Upper lobe of left lung (tissue), 6 donors: ENCODE measurements around the gene RGR. TPM values are rescaled to one million over a fixed set of nuclear protein-coding genes. Genes with fewer than 3 reads are reported as not detected.

Experiments
- ATAC-seq, 2 donors: fragments of 200-7000 bp; cut with Tn5 transposase; one replicate each; pipeline ENCODE4 v1.9.1; 2022; ENCODE audit warnings: mild to moderate bottlenecking in 2 of 2, moderate library complexity in 2 of 2; ENCODE audit not compliant: low FRiP score in 2 of 2
- DNase-seq, 2 donors: peaks; one replicate each; pipeline ENCODE4 v3.0.0-alpha.2; 2019 to 2020
- H3K27ac ChIP-seq, 4 donors: fragments of 200-600 bp; sonication (generic); one replicate each; pipeline ENCODE4 v1.5.1; 2016 to 2019
- H3K27me3 ChIP-seq, 4 donors: fragments of 200-600 bp; sonication (generic); one replicate each; pipeline ENCODE4 v1.5.1; 2017 to 2019
- H3K36me3 ChIP-seq, 4 donors: fragments of 200-600 bp; sonication (generic); one replicate each; pipeline ENCODE4 v1.5.1; 2016 to 2019
- H3K4me1 ChIP-seq, 4 donors: fragments of 200-600 bp; sonication (generic); one replicate each; pipeline ENCODE4 v1.5.1; 2018 to 2019
- H3K4me3 ChIP-seq, 4 donors: fragments of 200-600 bp; sonication (generic); one replicate each; pipeline ENCODE4 v1.5.1; 2017 to 2019; ENCODE audit warnings: mild to moderate bottlenecking in 2 of 4, moderate library complexity in 1 of 4
- H3K9me3 ChIP-seq, 4 donors: fragments of 200-600 bp; sonication (generic); one replicate each; pipeline ENCODE4 v1.5.1; 2018 to 2019
- CTCF ChIP-seq, 6 experiments: fragments of 450-650 bp in 4 of 6; fragments of 200-600 bp in 2 of 6; sonication (generic) in 2 of 6; IDR thresholded peaks; one replicate each; pipeline ENCODE4 v1.5.1; 2016 to 2019; ENCODE audit warnings: antibody characterized with exemption in 6 of 6
- EP300 ChIP-seq, 4 donors: sonication (generic); formaldehyde crosslinking; IDR thresholded peaks; one replicate each; pipeline ENCODE4 v1.5.1; 2017; ENCODE audit warnings: antibody characterized with exemption in 4 of 4, control low read depth in 2 of 4
- POLR2A ChIP-seq, 4 donors: fragments of 450-650 bp; IDR thresholded peaks; one replicate each; pipeline ENCODE4 v1.5.1; 2016 to 2017; ENCODE audit warnings: antibody characterized with exemption in 4 of 4, mild to moderate bottlenecking in 2 of 4
- POLR2AphosphoS5 ChIP-seq, 2 donors: sonication (generic); formaldehyde crosslinking; IDR thresholded peaks; one replicate each; pipeline ENCODE4 v1.5.1; 2017; ENCODE audit warnings: antibody characterized with exemption in 2 of 2
- WGBS, 2 donors: methylation state at CpG; one replicate each; pipeline ENCODE4 v1.1.5; 2017 to 2018; 5-methylcytosine and 5-hydroxymethylcytosine counted together
- total RNA-seq, 6 donors: library from RNA; depleted of rRNA in 4 of 6; stranded (reverse); fragments of >200 nt in 4 of 6; gene quantifications; one replicate each; pipeline versions ENCODE4 v1.1.0 to v1.2.1, GENCODE V29; 2016 to 2021
- donor health status: DM: no; HTN: no; CAD: no; lungs with moderate emphysema.
- donor health status: DM: no; HTN: yes; CAD: no; lungs with severe emphysema.

RGR gene
- total RNA-seq, 6 donors from 2014 or later = 0.49 to 14.7 (median 0.91) TPM; not detected in 3

DNA sequence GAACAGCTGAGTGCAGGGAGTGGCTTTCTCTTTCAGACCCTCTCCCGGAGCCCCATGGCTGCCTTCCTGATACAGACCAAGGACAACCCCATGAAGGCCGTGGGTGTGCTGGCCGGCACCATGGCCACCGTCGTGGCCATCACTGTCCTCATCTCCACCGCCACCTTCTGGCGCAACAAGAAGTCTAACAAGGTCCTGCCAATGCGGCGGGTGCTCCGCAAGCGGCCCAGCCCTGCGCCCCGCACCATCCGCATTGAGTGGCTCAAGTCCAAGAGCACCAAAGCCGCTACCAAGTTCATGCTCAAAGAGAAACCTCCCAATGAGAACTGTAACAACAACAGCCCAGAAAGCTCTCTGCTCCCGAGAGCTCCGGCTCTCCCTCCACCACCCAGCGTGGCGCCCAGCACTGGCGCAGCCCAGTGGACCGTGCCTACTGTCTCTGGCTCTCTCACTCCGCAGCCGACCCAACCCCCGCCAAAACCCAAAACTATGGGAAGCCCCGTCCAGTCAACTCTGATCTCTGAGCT is 30.7 kb upstream of the RGR start:
- DNase-seq (peak in 1 of 2 donors; percentile 77), ATAC-seq (no peak)
- Histone ChIP-seq H3K4me1 (no peaks in the 10 kb centered on the region), H3K27me3 (no peaks in the 10 kb centered on the region), H3K27ac (no peak overlapping the region), H3K4me3 (no peak overlapping the region), H3K36me3 (no peaks in the 10 kb centered on the region), H3K9me3 (no peaks in the 10 kb centered on the region)
- WGBS, 2 donors = 59 to 75% methylated on average over 12 to 25 of the region's 25 CpGs
- no peak for TF ChIP-seq POLR2AphosphoS5 (IDR thresholded peaks at IDR 0.05)
- no peak for TF ChIP-seq POLR2A (IDR thresholded peaks at IDR 0.05)
- no peak for TF ChIP-seq CTCF (IDR thresholded peaks at IDR 0.05)
- no peak for TF ChIP-seq EP300 (IDR thresholded peaks at IDR 0.05)

DNA sequence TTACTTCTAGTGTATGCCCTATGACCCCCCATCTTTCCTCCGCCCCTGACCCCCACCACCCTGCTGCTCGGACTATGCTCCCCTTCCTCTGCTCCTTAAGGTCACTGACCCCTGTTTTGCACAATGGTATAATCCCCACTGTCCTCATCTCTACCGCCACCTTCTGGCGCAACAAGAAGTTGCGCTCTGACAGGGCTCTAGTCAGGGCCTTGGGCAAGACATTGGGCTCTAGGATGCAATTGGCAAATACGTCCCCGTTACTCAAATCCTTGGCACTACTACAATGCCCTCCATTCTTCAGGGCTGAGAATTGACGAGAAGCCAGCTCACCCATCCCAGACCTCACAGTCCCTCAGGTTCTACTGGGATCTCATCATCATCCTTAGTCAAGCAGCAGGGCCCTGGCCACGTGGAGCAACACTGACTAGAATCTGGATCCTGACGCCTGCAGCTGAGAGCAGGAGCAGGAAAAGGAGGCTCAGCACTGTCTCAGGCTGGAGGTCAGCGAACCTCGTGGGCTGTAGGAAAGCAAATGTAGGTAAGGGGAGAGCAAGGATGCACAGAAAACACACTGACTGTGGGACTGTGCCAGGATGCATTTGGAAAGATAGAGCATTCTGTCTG is 30.1 kb upstream of the RGR start:
- WGBS, 2 donors = 47 to 64% methylated on average over 12 of the region's 12 CpGs
- Histone ChIP-seq H3K36me3 (no peaks in the 10 kb centered on the region), H3K9me3 (no peaks in the 10 kb centered on the region), H3K27me3 (no peaks in the 10 kb centered on the region), H3K4me1 (no peaks in the 10 kb centered on the region), H3K4me3 (no peak overlapping the region), H3K27ac (no peak overlapping the region)
- no peak for TF ChIP-seq POLR2A (IDR thresholded peaks at IDR 0.05)
- TF ChIP-seq CTCF (IDR thresholded peaks at IDR 0.05) = peak in 2 of 6 experiments; percentile 18 to 34
- no peak for ATAC-seq
- DNase-seq = no peak

GRCh38 chr10:84216834-84217233 is 28.0 kb upstream of the RGR start:
- DNase-seq (no peak), ATAC-seq (no peak)
- Histone ChIP-seq H3K36me3 (no peaks in the 10 kb centered on the region), H3K4me1 (no peaks in the 10 kb centered on the region), H3K27ac (no peak overlapping the region), H3K4me3 (no peak overlapping the region), H3K27me3 (no peaks in the 10 kb centered on the region), H3K9me3 (no peaks in the 10 kb centered on the region)
- TF ChIP-seq POLR2AphosphoS5 (IDR thresholded peaks at IDR 0.05) = no peak
- TF ChIP-seq POLR2A (IDR thresholded peaks at IDR 0.05) = no peak
- no peak for TF ChIP-seq CTCF (IDR thresholded peaks at IDR 0.05)
- TF ChIP-seq EP300 (IDR thresholded peaks at IDR 0.05) = no peak
- WGBS, 2 donors = 87 to 95% methylated on average over 6 to 9 of the region's 9 CpGs

DNA sequence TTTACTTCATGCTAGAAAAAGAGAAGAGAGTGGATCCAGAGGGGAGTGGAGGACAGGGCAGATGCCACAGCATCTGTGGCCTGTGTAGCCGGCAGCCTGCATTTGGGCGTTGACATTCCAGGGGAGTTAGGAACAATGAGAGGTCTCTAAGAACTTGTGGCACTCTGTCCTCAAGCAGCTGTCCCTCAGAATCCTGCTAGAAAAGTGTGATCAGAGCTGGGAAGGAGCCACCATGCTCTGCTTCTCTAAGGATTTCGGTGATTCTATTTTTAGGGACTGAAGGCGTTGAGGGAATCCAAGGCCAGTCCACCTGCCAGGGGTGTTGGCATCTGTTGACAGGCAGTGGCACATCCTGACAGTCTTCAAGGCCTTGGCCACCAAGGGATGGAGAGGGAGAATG is 27.1 kb upstream of the RGR start:
- WGBS, 2 donors = 87 to 90% methylated on average over 4 of the region's 4 CpGs
- Histone ChIP-seq H3K9me3 (no peaks in the 10 kb centered on the region), H3K27me3 (no peaks in the 10 kb centered on the region), H3K27ac (no peak overlapping the region), H3K4me1 (no peaks in the 10 kb centered on the region), H3K4me3 (no peak overlapping the region), H3K36me3 (no peaks in the 10 kb centered on the region)
- no peak for ATAC-seq
- DNase-seq = no peak
- TF ChIP-seq POLR2A (IDR thresholded peaks at IDR 0.05) = no peak
- no peak for TF ChIP-seq CTCF (IDR thresholded peaks at IDR 0.05)
- TF ChIP-seq EP300 (IDR thresholded peaks at IDR 0.05) = no peak
- TF ChIP-seq POLR2AphosphoS5 (IDR thresholded peaks at IDR 0.05) = no peak

DNA sequence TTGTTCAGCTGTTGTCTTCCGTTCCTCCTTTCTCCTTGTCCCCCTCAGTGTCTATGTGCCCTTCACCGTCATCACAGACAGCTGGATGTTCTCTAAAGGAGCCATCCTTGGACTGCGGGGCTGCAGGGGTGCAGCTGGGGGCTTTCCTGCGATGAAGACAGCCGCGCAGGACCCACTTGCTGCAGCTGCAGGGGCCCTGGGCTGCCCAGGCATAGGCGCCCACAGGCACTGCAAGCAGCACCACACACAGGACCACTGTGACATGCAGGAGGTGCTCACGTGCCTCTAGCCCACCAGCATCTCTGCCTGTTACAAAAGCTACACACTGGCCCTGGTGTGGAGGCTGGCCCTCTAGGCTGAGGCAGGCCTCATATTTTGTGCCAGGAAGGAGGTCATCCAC is 22.9 kb upstream of the RGR start:
- no peaks in the 10 kb centered on the region for H3K27me3 ChIP-seq
- 82 to 86% methylated on average over 4 to 7 of the region's 8 CpGs for WGBS, 2 donors
- H3K4me1 ChIP-seq = no peaks in the 10 kb centered on the region
- TF ChIP-seq CTCF (IDR thresholded peaks at IDR 0.05) = no peak
- no peak for TF ChIP-seq EP300 (IDR thresholded peaks at IDR 0.05)
- no peak for TF ChIP-seq POLR2AphosphoS5 (IDR thresholded peaks at IDR 0.05)
- TF ChIP-seq POLR2A (IDR thresholded peaks at IDR 0.05) = no peak
- no peak overlapping the region for H3K4me3 ChIP-seq
- H3K9me3 ChIP-seq = no peaks in the 10 kb centered on the region
- H3K36me3 ChIP-seq = no peaks in the 10 kb centered on the region
- H3K27ac ChIP-seq = no peak overlapping the region
- DNase-seq (no peak), ATAC-seq (no peak)
